Activated CD8-positive, alpha-beta T cell treated with anti-CD3 and anti-CD28 coated beads for 36 hours (primary cell): ENCODE data around the gene OBP2B. TPM values are rescaled to one million over a fixed set of nuclear protein-coding genes. Genes with fewer than 3 reads are reported as not detected.
"Not testable (repeated sequence)": the region's sequence is repeated elsewhere in the genome, so short reads cannot be mapped to it uniquely, and the experiment has no call there.

ENCODE experiments used
- ATAC-seq: fragments of 200-7000 bp; cut with Tn5 transposase; one replicate; pipeline ENCODE4 v1.10.0; 2021; ENCODE audit warnings: mild to moderate bottlenecking, moderate library complexity
- CTCF ChIA-PET: fragments of 350-600 bp; sonication (Branson Sonifier 250); formaldehyde crosslinking; loops from one replicate; lab custom pipeline; 2021; ENCODE audit warnings: antibody characterized with exemption; lab: Charles Lee
- POLR2A ChIA-PET: fragments of 350-600 bp; sonication (Branson Sonifier 250); formaldehyde crosslinking; loops from one replicate; lab custom pipeline; 2021; ENCODE audit warnings: antibody characterized with exemption; lab: Charles Lee
- DNase-seq: peaks from one replicate; pipeline ENCODE4 v3.0.0-alpha.2; 2020
- H3K27ac Mint-ChIP-seq: one replicate; pipeline ENCODE4 v1.8.0; 2021; ENCODE audit warnings: mild to moderate bottlenecking, mixed read lengths
- H3K27me3 Mint-ChIP-seq: one replicate; pipeline ENCODE4 v1.8.0; 2021; ENCODE audit warnings: mixed read lengths
- H3K36me3 Mint-ChIP-seq: one replicate; pipeline ENCODE4 v1.8.0; 2021; ENCODE audit warnings: low read depth, mixed read lengths
- H3K4me1 Mint-ChIP-seq: one replicate; pipeline ENCODE4 v1.8.0; 2021; ENCODE audit warnings: low read depth, mixed read lengths
- H3K4me3 Mint-ChIP-seq: one replicate; pipeline ENCODE4 v1.8.0; 2021; ENCODE audit warnings: mild to moderate bottlenecking, moderate library complexity, mixed read lengths
- H3K9me3 Mint-ChIP-seq: one replicate; pipeline ENCODE4 v1.8.0; 2021; ENCODE audit warnings: mixed read lengths
- CTCF ChIP-seq: fragments of 200-600 bp; IDR thresholded peaks from one replicate; pipeline ENCODE4 v1.8.0; 2022; ENCODE audit warnings: antibody characterized with exemption, mild to moderate bottlenecking
- intact Hi-C: fragments of 100-400 bp; cut with micrococcal nuclease; formaldehyde crosslinking; loops from one replicate; pipeline ENCODE4 v1.10.0; 2022
- total RNA-seq, 2 experiments: library from RNA; stranded (reverse); gene quantifications; one replicate each; pipeline ENCODE4 v1.2.3, GENCODE V29; 2021

Gene OBP2B
- total RNA-seq, 2 experiments from 2014 or later, result not detected

- no peaks in the 10 kb centered on the region for H3K9me3 Mint-ChIP-seq
- POLR2A ChIA-PET, result no interaction called here
- no peak overlapping the region for H3K4me3 Mint-ChIP-seq
- no peak for DNase-seq
- H3K4me1 Mint-ChIP-seq, result no peaks in the 10 kb centered on the region
- peaks cover 7% of the 10 kb centered on the region for H3K27me3 Mint-ChIP-seq
- TF ChIP-seq CTCF, result no peak
- intact Hi-C loops, result no loop called here
- no peaks in the 10 kb centered on the region for H3K36me3 Mint-ChIP-seq
- CTCF ChIA-PET, result no interaction called here
- ATAC-seq, result no peak
- no peak overlapping the region for H3K27ac Mint-ChIP-seq
Measured at GRCh38 chr9:133225171-133226011, 16.3 kb upstream of the OBP2B start.

GRCh38 chr9:133224762-133225161 is 15.7 kb upstream of the OBP2B start:
- ATAC-seq, result no peak
- no peaks in the 10 kb centered on the region for H3K36me3 Mint-ChIP-seq
- peaks cover 9% of the 10 kb centered on the region for H3K27me3 Mint-ChIP-seq
- CTCF ChIA-PET, result no interaction called here
- intact Hi-C loops, result no loop called here
- no peak for DNase-seq
- POLR2A ChIA-PET, result no interaction called here
- H3K27ac Mint-ChIP-seq, result no peak overlapping the region
- TF ChIP-seq CTCF, result no peak
- H3K9me3 Mint-ChIP-seq, result no peaks in the 10 kb centered on the region
- no peaks in the 10 kb centered on the region for H3K4me1 Mint-ChIP-seq
- H3K4me3 Mint-ChIP-seq, result no peak overlapping the region

GRCh38 chr9:133223159-133223756 is 14.2 kb upstream of the OBP2B start:
- H3K9me3 Mint-ChIP-seq, H3K36me3 Mint-ChIP-seq, intact Hi-C loops, H3K4me3 Mint-ChIP-seq, DNase-seq, H3K27ac Mint-ChIP-seq, ATAC-seq, H3K4me1 Mint-ChIP-seq: not testable (repeated sequence)
- H3K27me3 Mint-ChIP-seq, result peaks cover 22% of the 10 kb centered on the region
- CTCF ChIA-PET, result interaction anchor here (1.3 kb wide), 1 partner anchor 15 kb away, joined by 3 read pairs; no protein-coding TSS in a partner anchor
- POLR2A ChIA-PET, result interaction anchor here (0.6 kb wide), 1 partner anchor 482 kb away, joined by 3 read pairs; no protein-coding TSS in a partner anchor

GRCh38 chr9:133221994-133222393 is 12.9 kb upstream of the OBP2B start:
- CTCF ChIA-PET, H3K4me3 Mint-ChIP-seq, ATAC-seq, H3K4me1 Mint-ChIP-seq, H3K36me3 Mint-ChIP-seq, POLR2A ChIA-PET, intact Hi-C loops, DNase-seq, H3K27ac Mint-ChIP-seq, H3K9me3 Mint-ChIP-seq: not testable (repeated sequence)
- peaks cover 25% of the 10 kb centered on the region for H3K27me3 Mint-ChIP-seq

GRCh38 chr9:133221177-133221809 is 12.2 kb upstream of the OBP2B start:
- no peak for TF ChIP-seq CTCF
- intact Hi-C loops, result no loop called here
- peaks cover 29% of the 10 kb centered on the region for H3K27me3 Mint-ChIP-seq
- H3K9me3 Mint-ChIP-seq, result no peaks in the 10 kb centered on the region
- POLR2A ChIA-PET, result no interaction called here
- DNase-seq (no peak), ATAC-seq (no peak)
- CTCF ChIA-PET, result no interaction called here
- no peaks in the 10 kb centered on the region for H3K4me1 Mint-ChIP-seq
- H3K27ac Mint-ChIP-seq, result no peak overlapping the region
- no peaks in the 10 kb centered on the region for H3K36me3 Mint-ChIP-seq
- H3K4me3 Mint-ChIP-seq, result no peak overlapping the region

- H3K9me3 Mint-ChIP-seq, H3K27ac Mint-ChIP-seq, H3K4me3 Mint-ChIP-seq, H3K36me3 Mint-ChIP-seq, ATAC-seq, H3K4me1 Mint-ChIP-seq, DNase-seq, intact Hi-C loops: not testable (repeated sequence)
- peaks cover 41% of the 10 kb centered on the region for H3K27me3 Mint-ChIP-seq
- ChIA-PET POLR2A (interaction anchor here (1.0 kb wide), 1 partner anchor 46 kb away, joined by 3 read pairs; no protein-coding TSS in a partner anchor), CTCF (interaction anchor here (0.6 to 1.2 kb wide), 2 partner anchors 20 to 880 kb away, joined by 3 to 4 read pairs; no protein-coding TSS in a partner anchor)
Measured at GRCh38 chr9:133218049-133218975, 9.3 kb upstream of the OBP2B start.

GRCh38 chr9:133217333-133217988 is 8.4 kb upstream of the OBP2B start:
- ATAC-seq, POLR2A ChIA-PET, H3K9me3 Mint-ChIP-seq, H3K4me3 Mint-ChIP-seq, H3K36me3 Mint-ChIP-seq, H3K27ac Mint-ChIP-seq, intact Hi-C loops, DNase-seq, H3K4me1 Mint-ChIP-seq: not testable (repeated sequence)
- H3K27me3 Mint-ChIP-seq, result peaks cover 39% of the 10 kb centered on the region
- CTCF ChIA-PET, result interaction anchor here (0.6 kb wide), 1 partner anchor 881 kb away, joined by 4 read pairs; no protein-coding TSS in a partner anchor
